Activated B cell treated with CpG ODN at 0.5 μM for 24 hours (primary cell): ENCODE results near the gene MAU2. TPM values are rescaled to one million over a fixed set of nuclear protein-coding genes. Genes with fewer than 3 reads are reported as not detected.

Source experiments
- ATAC-seq: fragments of 200-7000 bp; cut with Tn5 transposase; one replicate; pipeline ENCODE4 v1.10.0; 2021; ENCODE audit warnings: low read depth, mild to moderate bottlenecking, moderate library complexity
- CTCF ChIA-PET: fragments of 350-600 bp; sonication (Branson Sonifier 250); formaldehyde crosslinking; loops from one replicate; lab custom pipeline; 2021; ENCODE audit warnings: antibody characterized with exemption; lab: Charles Lee
- POLR2A ChIA-PET: fragments of 350-600 bp; sonication (Branson Sonifier 250); formaldehyde crosslinking; loops from one replicate; lab custom pipeline; 2021; ENCODE audit warnings: antibody characterized with exemption; lab: Charles Lee
- DNase-seq: peaks from one replicate; pipeline ENCODE4 v3.0.0; 2022
- H3K27ac Mint-ChIP-seq: one replicate; pipeline ENCODE4 v1.8.0; 2020; ENCODE audit warnings: mixed read lengths
- H3K27me3 Mint-ChIP-seq: one replicate; pipeline ENCODE4 v1.8.0; 2021; ENCODE audit warnings: mixed read lengths
- H3K36me3 Mint-ChIP-seq: one replicate; pipeline ENCODE4 v1.8.0; 2021; ENCODE audit warnings: low read depth, mixed read lengths
- H3K4me1 Mint-ChIP-seq: one replicate; pipeline ENCODE4 v1.8.0; 2021; ENCODE audit warnings: mixed read lengths
- H3K4me3 Mint-ChIP-seq: one replicate; pipeline ENCODE4 v1.8.0; 2020; ENCODE audit warnings: mild to moderate bottlenecking, mixed read lengths
- H3K9me3 Mint-ChIP-seq: one replicate; pipeline ENCODE4 v1.8.0; 2020; ENCODE audit warnings: mixed read lengths
- CTCF ChIP-seq: fragments of 200-600 bp; IDR thresholded peaks from one replicate; pipeline ENCODE4 v1.8.0; 2022; ENCODE audit warnings: antibody characterized with exemption, mild to moderate bottlenecking
- intact Hi-C: fragments of 100-400 bp; cut with micrococcal nuclease; formaldehyde crosslinking; loops from one replicate; pipeline ENCODE4 v1.15.1; 2024
- total RNA-seq: library from RNA; stranded (reverse); gene quantifications from 2 replicates; pipeline ENCODE4 v1.2.3, GENCODE V29; 2022

Gene MAU2
- total RNA-seq, 1 donor from 2014 or later: 126 TPM

GRCh38 chr19:19297759-19298158 lies 22.9 kb upstream of the MAU2 start:
- ChIA-PET POLR2A (no interaction called here), CTCF (no interaction called here)
- Mint-ChIP-seq H3K4me1 (no peaks in the 10 kb centered on the region), H3K4me3 (no peak overlapping the region), H3K9me3 (no peaks in the 10 kb centered on the region), H3K27me3 (no peaks in the 10 kb centered on the region), H3K27ac (no peak overlapping the region), H3K36me3 (peaks cover 71% of the 10 kb centered on the region)
- TF ChIP-seq CTCF: no peak
- DNase-seq: no peak
- intact Hi-C loops: no loop called here
- ATAC-seq: no peak

DNA sequence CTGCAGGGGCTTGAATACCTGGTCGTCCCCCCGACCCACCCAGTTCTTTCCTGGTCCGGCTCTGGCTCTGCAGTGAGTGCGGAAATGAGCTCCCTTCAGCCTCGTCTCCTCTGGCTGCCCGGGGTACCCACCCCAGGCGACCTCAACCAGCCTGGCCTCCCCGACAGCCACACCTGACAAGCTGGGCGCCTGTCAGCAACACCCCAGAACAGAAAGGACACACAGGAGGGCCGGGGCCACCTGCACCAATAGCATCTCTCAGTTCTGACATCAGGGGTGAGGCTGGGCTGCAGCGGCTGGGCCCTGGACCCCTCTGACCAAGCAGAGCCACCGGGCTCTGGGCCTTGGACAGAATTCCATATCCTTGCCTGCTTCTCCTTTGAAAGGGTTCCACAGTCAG lies 20.0 kb upstream of the MAU2 start:
- no peak overlapping the region for H3K4me3 Mint-ChIP-seq
- H3K36me3 Mint-ChIP-seq: peaks cover 72% of the 10 kb centered on the region

GRCh38 chr19:19303411-19303810 lies 17.2 kb upstream of the MAU2 start:
- no peaks in the 10 kb centered on the region for H3K4me1 Mint-ChIP-seq
- H3K36me3 Mint-ChIP-seq: peaks cover 68% of the 10 kb centered on the region
- ATAC-seq: no peak
- no peak for DNase-seq
- H3K27ac Mint-ChIP-seq: no peak overlapping the region
- no peak overlapping the region for H3K4me3 Mint-ChIP-seq
- H3K9me3 Mint-ChIP-seq: no peaks in the 10 kb centered on the region
- no peak for TF ChIP-seq CTCF
- CTCF ChIA-PET: no interaction called here
- intact Hi-C loops: no loop called here
- POLR2A ChIA-PET: no interaction called here
- no peaks in the 10 kb centered on the region for H3K27me3 Mint-ChIP-seq

More for the DNA sequence above, 20.0 kb upstream of the MAU2 start:
- Mint-ChIP-seq H3K27ac (no peak overlapping the region), H3K27me3 (no peaks in the 10 kb centered on the region), H3K4me1 (no peaks in the 10 kb centered on the region), H3K9me3 (no peaks in the 10 kb centered on the region)
- ChIA-PET CTCF (no interaction called here), POLR2A (no interaction called here)
- ATAC-seq: no peak
- TF ChIP-seq CTCF: no peak
- intact Hi-C loops: no loop called here
- no peak for DNase-seq

DNA sequence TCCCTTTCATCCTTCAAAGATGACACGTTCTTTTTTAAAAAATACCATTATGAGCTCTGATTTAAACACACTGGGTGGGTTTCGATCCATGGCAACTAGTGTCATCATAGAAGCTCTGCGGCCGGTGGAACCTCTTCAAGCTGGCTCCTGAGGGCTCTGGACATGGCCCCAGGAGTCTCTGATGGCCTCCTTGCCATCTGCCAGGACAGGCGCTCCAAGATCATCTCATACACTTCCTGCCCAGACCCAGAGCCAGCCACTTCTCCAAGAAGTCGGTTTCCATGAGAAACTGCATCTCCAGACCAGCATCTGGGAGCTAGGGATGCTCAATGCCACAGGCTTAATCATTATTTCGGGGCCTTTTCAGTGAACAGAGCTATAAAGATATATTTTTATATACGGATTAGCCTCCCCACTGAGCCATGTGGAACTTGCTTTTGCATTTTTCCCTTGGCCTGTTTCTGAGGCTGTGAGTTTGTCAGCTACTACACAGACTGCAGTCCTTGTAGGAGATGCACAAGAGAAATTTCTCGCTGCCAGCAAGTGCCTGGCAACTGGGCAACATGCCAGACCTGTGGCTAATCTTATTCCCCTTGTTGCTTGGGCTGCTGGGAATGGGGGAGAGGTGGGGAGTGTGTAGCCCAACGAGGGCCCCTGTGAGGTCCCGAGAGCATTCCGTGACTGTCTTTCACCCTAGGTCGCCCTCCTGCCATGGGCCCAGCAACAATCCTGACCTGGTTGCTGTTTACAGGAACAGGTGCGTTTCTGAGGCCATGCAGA lies 16.3 kb upstream of the MAU2 start:
- H3K4me3 Mint-ChIP-seq: no peak overlapping the region
- H3K27me3 Mint-ChIP-seq: no peaks in the 10 kb centered on the region
- ChIA-PET CTCF (no interaction called here), POLR2A (no interaction called here)
- DNase-seq (no peak), ATAC-seq (no peak)
- H3K9me3 Mint-ChIP-seq: no peaks in the 10 kb centered on the region
- H3K36me3 Mint-ChIP-seq: peaks cover 75% of the 10 kb centered on the region
- intact Hi-C loops: no loop called here
- no peaks in the 10 kb centered on the region for H3K4me1 Mint-ChIP-seq
- H3K27ac Mint-ChIP-seq: no peak overlapping the region
- no peak for TF ChIP-seq CTCF

DNA sequence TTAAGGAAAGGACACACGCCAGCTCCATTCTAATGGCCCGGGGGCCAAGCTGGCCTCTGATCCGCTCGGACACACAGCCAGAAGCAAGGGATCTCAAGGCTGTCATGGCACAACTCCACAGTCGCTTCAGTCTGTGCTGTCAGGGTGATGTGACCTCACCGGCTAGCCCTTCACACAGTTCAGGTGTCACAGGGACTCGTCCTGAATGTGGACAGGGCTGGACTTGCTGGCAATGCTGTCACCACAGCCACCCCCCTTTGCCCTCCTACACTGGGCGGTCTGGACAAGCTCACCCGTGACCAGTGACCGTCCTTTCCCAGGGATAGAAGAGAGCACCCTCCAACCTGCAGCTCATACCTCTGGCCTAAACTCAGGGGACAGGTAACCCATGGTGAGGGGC lies 15.6 kb upstream of the MAU2 start:
- Mint-ChIP-seq H3K27ac (no peak overlapping the region), H3K27me3 (no peaks in the 10 kb centered on the region), H3K4me3 (no peak overlapping the region), H3K9me3 (no peaks in the 10 kb centered on the region), H3K36me3 (peaks cover 77% of the 10 kb centered on the region), H3K4me1 (no peaks in the 10 kb centered on the region)
- intact Hi-C loops: no loop called here
- no peak for TF ChIP-seq CTCF
- DNase-seq (no peak), ATAC-seq (no peak)
- POLR2A ChIA-PET: no interaction called here
- CTCF ChIA-PET: no interaction called here
